WTC11 (cell line): ENCODE results near the gene CHMP1B. TPM values are rescaled to one million over a fixed set of nuclear protein-coding genes. Genes with fewer than 3 reads are reported as not detected.

Experiments
- ATAC-seq: fragments of 200-7000 bp; cut with Tn5 transposase; 2 replicates; pipeline ENCODE4 v1.10.0; 2021; ENCODE audit warnings: mild to moderate bottlenecking, moderate library complexity
- CTCF ChIA-PET: fragments of 300-600 bp; sonication (Branson Sonifier 250); formaldehyde crosslinking; loops from one replicate; lab custom pipeline; 2021; ENCODE audit warnings: antibody characterized with exemption; lab: Charles Lee
- POLR2A ChIA-PET: fragments of 350-600 bp; sonication (Branson Sonifier 250); formaldehyde crosslinking; loops from one replicate; lab custom pipeline; 2021; ENCODE audit warnings: antibody characterized with exemption; lab: Charles Lee
- DNase-seq: peaks from one replicate; pipeline ENCODE4 v3.0.0; 2021; ENCODE audit warnings: low spot score
- H3K27ac Mint-ChIP-seq: 2 replicates; pipeline ENCODE4 v1.8.0; 2021; ENCODE audit warnings: mixed read lengths
- H3K27me3 Mint-ChIP-seq: 2 replicates; pipeline ENCODE4 v1.8.0; 2021; ENCODE audit warnings: low read depth, mild to moderate bottlenecking, moderate library complexity, mixed read lengths
- H3K36me3 Mint-ChIP-seq: 2 replicates; pipeline ENCODE4 v1.8.0; 2021; ENCODE audit warnings: mixed read lengths
- H3K4me1 Mint-ChIP-seq: 2 replicates; pipeline ENCODE4 v1.8.0; 2022; ENCODE audit warnings: mixed read lengths
- H3K4me3 Mint-ChIP-seq: 2 replicates; pipeline ENCODE4 v1.8.0; 2021; ENCODE audit warnings: mild to moderate bottlenecking, moderate library complexity, mixed read lengths
- H3K9me3 Mint-ChIP-seq: 2 replicates; pipeline ENCODE4 v1.8.0; 2021; ENCODE audit warnings: mixed read lengths
- FOXJ3 ChIP-seq: sonication (generic); formaldehyde crosslinking; IDR thresholded peaks from 2 replicates; pipeline ENCODE4 v1.9.0; 2021; ENCODE audit warnings: missing genetic modification reagents, mild to moderate bottlenecking, borderline replicate concordance
- FOXK1 ChIP-seq: sonication (generic); formaldehyde crosslinking; IDR thresholded peaks from 2 replicates; pipeline ENCODE4 v1.8.0; 2022; ENCODE audit warnings: mild to moderate bottlenecking, moderate library complexity, missing genetic modification reagents
- GTF2I ChIP-seq: fragments of 250-450 bp; sonication (Bioruptor Pico); conservative IDR thresholded peaks from 2 replicates; pipeline ENCODE4 v1.4.0; 2021; ENCODE audit warnings: mild to moderate bottlenecking
- MYBL2 ChIP-seq: sonication (generic); formaldehyde crosslinking; IDR thresholded peaks from 2 replicates; pipeline ENCODE4 v1.8.1; 2023; ENCODE audit warnings: mild to moderate bottlenecking, moderate library complexity, missing genetic modification reagents
- NR2C2 ChIP-seq: sonication (generic); formaldehyde crosslinking; IDR thresholded peaks from 2 replicates; pipeline ENCODE4 v1.8.0; 2022; ENCODE audit warnings: mild to moderate bottlenecking, missing genetic modification reagents
- NR3C1 ChIP-seq: sonication (generic); formaldehyde crosslinking; conservative IDR thresholded peaks from 2 replicates; pipeline ENCODE4 v1.8.1; 2023; ENCODE audit warnings: low read depth, mild to moderate bottlenecking, missing genetic modification reagents
- SOX15 ChIP-seq: fragments of 250-450 bp; sonication (Bioruptor Pico); IDR thresholded peaks from 2 replicates; pipeline ENCODE4 v1.9.0; 2021; ENCODE audit warnings: mild to moderate bottlenecking
- SP1 ChIP-seq: sonication (generic); formaldehyde crosslinking; conservative IDR thresholded peaks from 2 replicates; pipeline ENCODE4 v1.8.1; 2022; ENCODE audit warnings: missing genetic modification reagents
- TEAD1 ChIP-seq: sonication (generic); formaldehyde crosslinking; IDR thresholded peaks from 2 replicates; pipeline ENCODE4 v1.8.0; 2022; ENCODE audit warnings: mild to moderate bottlenecking, missing genetic modification reagents
- TEAD4 ChIP-seq: sonication (generic); formaldehyde crosslinking; IDR thresholded peaks from 2 replicates; pipeline ENCODE4 v1.8.0; 2022; ENCODE audit warnings: mild to moderate bottlenecking, missing genetic modification reagents
- ZNF138 ChIP-seq: sonication (generic); formaldehyde crosslinking; conservative IDR thresholded peaks from 2 replicates; pipeline ENCODE4 v1.8.1; 2022; ENCODE audit warnings: mild to moderate bottlenecking, moderate library complexity, missing genetic modification reagents
- ZNF423 ChIP-seq: fragments of 250-450 bp; sonication (Bioruptor Pico); IDR thresholded peaks from 2 replicates; pipeline ENCODE4 v2.1.2; 2022; ENCODE audit warnings: mild to moderate bottlenecking, moderate library complexity
- total RNA-seq: library from RNA; stranded (reverse); gene quantifications from 3 replicates; pipeline ENCODE4 v1.2.3, GENCODE V29; 2021
- TF ChIP-seq, protein P1 (sequence below): fragments of 250-450 bp; sonication (Bioruptor Pico); conservative IDR thresholded peaks from 2 replicates; pipeline ENCODE4 v1.9.0; 2021; ENCODE audit warnings: mild to moderate bottlenecking
- TF ChIP-seq, protein P2 (sequence below): fragments of 200-600 bp; IDR thresholded peaks from 2 replicates; pipeline ENCODE4 v1.8.0; 2022; ENCODE audit warnings: antibody characterized with exemption
- TF ChIP-seq, protein P3 (sequence below): sonication (generic); formaldehyde crosslinking; IDR thresholded peaks from 2 replicates; pipeline ENCODE4 v1.8.1; 2022; ENCODE audit warnings: mild to moderate bottlenecking, moderate library complexity, missing genetic modification reagents
- TF ChIP-seq, protein P4 (sequence below): sonication (generic); formaldehyde crosslinking; IDR thresholded peaks from 2 replicates; pipeline ENCODE4 v1.8.1; 2022; ENCODE audit warnings: low read depth, mild to moderate bottlenecking, moderate library complexity, missing genetic modification reagents, borderline replicate concordance
- TF ChIP-seq, protein P5 (sequence below): sonication (generic); formaldehyde crosslinking; IDR thresholded peaks from 2 replicates; pipeline ENCODE4 v1.8.1; 2023; ENCODE audit warnings: mild to moderate bottlenecking, missing genetic modification reagents, moderate library complexity
- TF ChIP-seq, protein P6 (sequence below): fragments of 250-450 bp; sonication (Bioruptor Pico); IDR thresholded peaks from 2 replicates; pipeline ENCODE4 v1.8.0; 2021; ENCODE audit warnings: mild to moderate bottlenecking
- TF ChIP-seq, protein P7 (sequence below): sonication (generic); formaldehyde crosslinking; IDR thresholded peaks from 2 replicates; pipeline ENCODE4 v1.8.1; 2023; ENCODE audit warnings: mild to moderate bottlenecking, moderate library complexity, missing genetic modification reagents
- TF ChIP-seq, protein P8 (sequence below): sonication (generic); formaldehyde crosslinking; IDR thresholded peaks from 2 replicates; pipeline ENCODE4 v1.8.1; 2023; ENCODE audit warnings: mild to moderate bottlenecking, missing genetic modification reagents, moderate library complexity
- TF ChIP-seq, protein P9 (sequence below): sonication (generic); formaldehyde crosslinking; conservative IDR thresholded peaks from 2 replicates; pipeline ENCODE4 v1.8.1; 2023; ENCODE audit warnings: mild to moderate bottlenecking, low read depth, missing genetic modification reagents, moderate library complexity
- TF ChIP-seq, protein P10 (sequence below): sonication (generic); formaldehyde crosslinking; IDR thresholded peaks from 2 replicates; pipeline ENCODE4 v1.8.0; 2022; ENCODE audit warnings: mild to moderate bottlenecking, missing genetic modification reagents

Gene CHMP1B
- total RNA-seq, 1 experiment from 2014 or later: 37.2 TPM

DNA sequence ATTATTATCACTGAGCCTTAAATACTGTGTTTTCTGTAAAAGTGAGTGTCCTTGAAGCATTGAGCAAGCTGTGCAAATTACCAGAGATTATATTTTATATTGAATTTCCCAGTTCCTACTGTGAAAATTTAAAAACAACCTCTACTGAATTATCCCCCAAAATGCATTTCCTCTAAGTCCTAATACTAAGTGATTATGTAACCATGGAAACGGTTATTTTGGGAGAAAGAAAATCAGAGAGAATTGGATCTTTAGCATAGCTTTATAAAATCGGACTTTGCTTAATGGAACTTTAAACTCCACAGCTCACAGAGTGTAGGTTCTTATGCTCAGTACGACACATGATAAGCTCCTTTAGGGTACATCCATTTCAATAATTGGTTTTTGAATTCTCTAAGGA, 19.3 kb upstream of the CHMP1B start:
- Mint-ChIP-seq H3K27ac (peak overlapping the region; percentile 32; the same call in 1 of the 2 replicates), H3K36me3 (peaks cover 5% of the 10 kb centered on the region), H3K4me3 (no peak overlapping the region)
- TF ChIP-seq NR3C1 (CRISPR knock-in tag) (no peak), MYBL2 (no peak), NR2C2 (CRISPR knock-in tag) (no peak), FOXJ3 (no peak), FOXK1 (no peak), ZNF138 (CRISPR knock-in tag) (no peak), SOX15 (CRISPR knock-in tag) (no peak), GTF2I (no peak), TEAD4 (no peak), TEAD1 (CRISPR knock-in tag) (no peak)
- TF ChIP-seq, protein P1, sequence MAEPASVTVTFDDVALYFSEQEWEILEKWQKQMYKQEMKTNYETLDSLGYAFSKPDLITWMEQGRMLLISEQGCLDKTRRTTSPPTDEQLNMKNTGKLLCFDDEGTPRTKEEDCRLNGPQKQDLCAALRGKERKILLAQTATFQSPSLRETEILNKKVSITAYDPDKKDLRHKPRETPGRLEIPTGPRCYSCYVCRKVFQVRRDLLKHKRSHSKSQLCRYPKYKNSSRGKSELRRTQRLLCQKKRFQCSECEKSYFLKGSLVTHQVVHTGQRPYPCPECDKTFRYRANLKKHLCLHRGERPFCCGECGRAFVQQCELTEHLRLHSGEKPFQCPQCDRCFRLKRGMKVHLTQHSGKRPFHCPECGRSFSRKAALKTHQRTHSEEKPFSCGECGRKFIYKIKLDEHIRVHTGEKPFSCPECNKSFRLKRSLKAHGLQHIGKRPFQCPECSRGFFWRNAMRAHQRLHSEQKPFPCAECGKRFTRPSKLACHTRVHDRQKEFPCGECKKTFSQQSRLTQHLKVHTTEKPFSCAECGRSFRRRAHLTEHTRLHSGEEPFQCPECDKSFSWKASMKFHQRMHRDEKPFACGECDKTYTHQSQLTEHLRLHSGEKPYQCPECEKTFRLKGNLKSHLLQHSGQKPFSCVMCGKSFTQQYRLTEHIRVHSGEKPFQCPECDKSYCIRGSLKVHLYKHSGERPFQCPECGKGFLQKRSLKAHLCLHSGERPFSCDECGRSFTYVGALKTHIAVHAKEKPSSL (CRISPR knock-in tag): no peak
- TF ChIP-seq, protein P2, sequence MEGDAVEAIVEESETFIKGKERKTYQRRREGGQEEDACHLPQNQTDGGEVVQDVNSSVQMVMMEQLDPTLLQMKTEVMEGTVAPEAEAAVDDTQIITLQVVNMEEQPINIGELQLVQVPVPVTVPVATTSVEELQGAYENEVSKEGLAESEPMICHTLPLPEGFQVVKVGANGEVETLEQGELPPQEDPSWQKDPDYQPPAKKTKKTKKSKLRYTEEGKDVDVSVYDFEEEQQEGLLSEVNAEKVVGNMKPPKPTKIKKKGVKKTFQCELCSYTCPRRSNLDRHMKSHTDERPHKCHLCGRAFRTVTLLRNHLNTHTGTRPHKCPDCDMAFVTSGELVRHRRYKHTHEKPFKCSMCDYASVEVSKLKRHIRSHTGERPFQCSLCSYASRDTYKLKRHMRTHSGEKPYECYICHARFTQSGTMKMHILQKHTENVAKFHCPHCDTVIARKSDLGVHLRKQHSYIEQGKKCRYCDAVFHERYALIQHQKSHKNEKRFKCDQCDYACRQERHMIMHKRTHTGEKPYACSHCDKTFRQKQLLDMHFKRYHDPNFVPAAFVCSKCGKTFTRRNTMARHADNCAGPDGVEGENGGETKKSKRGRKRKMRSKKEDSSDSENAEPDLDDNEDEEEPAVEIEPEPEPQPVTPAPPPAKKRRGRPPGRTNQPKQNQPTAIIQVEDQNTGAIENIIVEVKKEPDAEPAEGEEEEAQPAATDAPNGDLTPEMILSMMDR: no peak
- TF ChIP-seq, protein P3, sequence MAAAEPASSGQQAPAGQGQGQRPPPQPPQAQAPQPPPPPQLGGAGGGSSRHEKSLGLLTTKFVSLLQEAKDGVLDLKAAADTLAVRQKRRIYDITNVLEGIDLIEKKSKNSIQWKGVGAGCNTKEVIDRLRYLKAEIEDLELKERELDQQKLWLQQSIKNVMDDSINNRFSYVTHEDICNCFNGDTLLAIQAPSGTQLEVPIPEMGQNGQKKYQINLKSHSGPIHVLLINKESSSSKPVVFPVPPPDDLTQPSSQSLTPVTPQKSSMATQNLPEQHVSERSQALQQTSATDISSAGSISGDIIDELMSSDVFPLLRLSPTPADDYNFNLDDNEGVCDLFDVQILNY (CRISPR knock-in tag): no peak
- TF ChIP-seq, protein P4, sequence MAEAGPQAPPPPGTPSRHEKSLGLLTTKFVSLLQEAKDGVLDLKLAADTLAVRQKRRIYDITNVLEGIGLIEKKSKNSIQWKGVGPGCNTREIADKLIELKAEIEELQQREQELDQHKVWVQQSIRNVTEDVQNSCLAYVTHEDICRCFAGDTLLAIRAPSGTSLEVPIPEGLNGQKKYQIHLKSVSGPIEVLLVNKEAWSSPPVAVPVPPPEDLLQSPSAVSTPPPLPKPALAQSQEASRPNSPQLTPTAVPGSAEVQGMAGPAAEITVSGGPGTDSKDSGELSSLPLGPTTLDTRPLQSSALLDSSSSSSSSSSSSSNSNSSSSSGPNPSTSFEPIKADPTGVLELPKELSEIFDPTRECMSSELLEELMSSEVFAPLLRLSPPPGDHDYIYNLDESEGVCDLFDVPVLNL (CRISPR knock-in tag): no peak
- TF ChIP-seq, protein P5, sequence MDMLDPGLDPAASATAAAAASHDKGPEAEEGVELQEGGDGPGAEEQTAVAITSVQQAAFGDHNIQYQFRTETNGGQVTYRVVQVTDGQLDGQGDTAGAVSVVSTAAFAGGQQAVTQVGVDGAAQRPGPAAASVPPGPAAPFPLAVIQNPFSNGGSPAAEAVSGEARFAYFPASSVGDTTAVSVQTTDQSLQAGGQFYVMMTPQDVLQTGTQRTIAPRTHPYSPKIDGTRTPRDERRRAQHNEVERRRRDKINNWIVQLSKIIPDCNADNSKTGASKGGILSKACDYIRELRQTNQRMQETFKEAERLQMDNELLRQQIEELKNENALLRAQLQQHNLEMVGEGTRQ: no peak
- TF ChIP-seq, protein P6, sequence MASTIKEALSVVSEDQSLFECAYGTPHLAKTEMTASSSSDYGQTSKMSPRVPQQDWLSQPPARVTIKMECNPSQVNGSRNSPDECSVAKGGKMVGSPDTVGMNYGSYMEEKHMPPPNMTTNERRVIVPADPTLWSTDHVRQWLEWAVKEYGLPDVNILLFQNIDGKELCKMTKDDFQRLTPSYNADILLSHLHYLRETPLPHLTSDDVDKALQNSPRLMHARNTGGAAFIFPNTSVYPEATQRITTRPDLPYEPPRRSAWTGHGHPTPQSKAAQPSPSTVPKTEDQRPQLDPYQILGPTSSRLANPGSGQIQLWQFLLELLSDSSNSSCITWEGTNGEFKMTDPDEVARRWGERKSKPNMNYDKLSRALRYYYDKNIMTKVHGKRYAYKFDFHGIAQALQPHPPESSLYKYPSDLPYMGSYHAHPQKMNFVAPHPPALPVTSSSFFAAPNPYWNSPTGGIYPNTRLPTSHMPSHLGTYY (CRISPR knock-in tag): no peak
- TF ChIP-seq, all 79 proteins: peak for 0
- POLR2A ChIA-PET: no interaction called here
- ATAC-seq (no peak), DNase-seq (no peak)
- Mint-ChIP-seq H3K4me1 (peaks cover 23% of the 10 kb centered on the region), H3K9me3 (peaks cover 6% of the 10 kb centered on the region), H3K27me3 (no peaks in the 10 kb centered on the region)
- CTCF ChIA-PET: interaction anchor here (1.0 kb wide), 1 partner anchor 207 kb away, joined by 3 read pairs; no protein-coding TSS in a partner anchor

DNA sequence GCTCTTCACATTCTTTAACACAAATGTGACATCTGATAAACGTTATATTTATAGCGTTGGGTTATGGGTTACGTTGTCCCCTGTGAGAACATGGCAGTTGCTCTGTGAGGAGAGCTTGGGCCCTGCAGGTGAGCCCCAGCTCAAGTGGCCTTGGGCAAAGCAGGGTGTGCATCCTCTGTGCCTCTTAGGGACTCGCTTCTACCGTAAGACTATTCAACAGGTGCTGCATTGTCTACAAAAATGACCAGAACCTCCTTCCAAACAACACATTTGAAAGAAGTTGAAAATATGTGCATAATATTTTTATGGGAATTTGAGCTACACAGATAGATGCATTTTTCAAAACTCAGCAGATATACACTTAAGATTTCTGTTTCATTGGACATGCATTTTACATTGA, 16.4 kb upstream of the CHMP1B start:
- H3K36me3 Mint-ChIP-seq: peaks cover 5% of the 10 kb centered on the region
- peaks cover 6% of the 10 kb centered on the region for H3K9me3 Mint-ChIP-seq
- H3K4me1 Mint-ChIP-seq: peaks cover 9% of the 10 kb centered on the region
- POLR2A ChIA-PET: no interaction called here
- no peaks in the 10 kb centered on the region for H3K27me3 Mint-ChIP-seq
- H3K27ac Mint-ChIP-seq: no peak overlapping the region; the same call in 1 of the 2 replicates
- ATAC-seq: no peak
- H3K4me3 Mint-ChIP-seq: no peak overlapping the region
- DNase-seq: no peak
- CTCF ChIA-PET: interaction anchor here (0.8 to 1.5 kb wide), 5 partner anchors 74 to 204 kb away, joined by 3 to 5 read pairs (median 4); no protein-coding TSS in a partner anchor
- TF ChIP-seq ZNF423 (no peak), SP1 (CRISPR knock-in tag) (no peak), ZNF138 (CRISPR knock-in tag) (no peak)
- TF ChIP-seq, protein P7, sequence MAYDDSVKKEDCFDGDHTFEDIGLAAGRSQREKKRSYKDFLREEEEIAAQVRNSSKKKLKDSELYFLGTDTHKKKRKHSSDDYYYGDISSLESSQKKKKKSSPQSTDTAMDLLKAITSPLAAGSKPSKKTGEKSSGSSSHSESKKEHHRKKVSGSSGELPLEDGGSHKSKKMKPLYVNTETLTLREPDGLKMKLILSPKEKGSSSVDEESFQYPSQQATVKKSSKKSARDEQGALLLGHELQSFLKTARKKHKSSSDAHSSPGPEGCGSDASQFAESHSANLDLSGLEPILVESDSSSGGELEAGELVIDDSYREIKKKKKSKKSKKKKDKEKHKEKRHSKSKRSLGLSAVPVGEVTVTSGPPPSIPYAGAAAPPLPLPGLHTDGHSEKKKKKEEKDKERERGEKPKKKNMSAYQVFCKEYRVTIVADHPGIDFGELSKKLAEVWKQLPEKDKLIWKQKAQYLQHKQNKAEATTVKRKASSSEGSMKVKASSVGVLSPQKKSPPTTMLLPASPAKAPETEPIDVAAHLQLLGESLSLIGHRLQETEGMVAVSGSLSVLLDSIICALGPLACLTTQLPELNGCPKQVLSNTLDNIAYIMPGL (CRISPR knock-in tag): no peak
- TF ChIP-seq, protein P8, sequence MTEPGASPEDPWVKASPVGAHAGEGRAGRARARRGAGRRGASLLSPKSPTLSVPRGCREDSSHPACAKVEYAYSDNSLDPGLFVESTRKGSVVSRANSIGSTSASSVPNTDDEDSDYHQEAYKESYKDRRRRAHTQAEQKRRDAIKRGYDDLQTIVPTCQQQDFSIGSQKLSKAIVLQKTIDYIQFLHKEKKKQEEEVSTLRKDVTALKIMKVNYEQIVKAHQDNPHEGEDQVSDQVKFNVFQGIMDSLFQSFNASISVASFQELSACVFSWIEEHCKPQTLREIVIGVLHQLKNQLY: no peak
- TF ChIP-seq, protein P9, sequence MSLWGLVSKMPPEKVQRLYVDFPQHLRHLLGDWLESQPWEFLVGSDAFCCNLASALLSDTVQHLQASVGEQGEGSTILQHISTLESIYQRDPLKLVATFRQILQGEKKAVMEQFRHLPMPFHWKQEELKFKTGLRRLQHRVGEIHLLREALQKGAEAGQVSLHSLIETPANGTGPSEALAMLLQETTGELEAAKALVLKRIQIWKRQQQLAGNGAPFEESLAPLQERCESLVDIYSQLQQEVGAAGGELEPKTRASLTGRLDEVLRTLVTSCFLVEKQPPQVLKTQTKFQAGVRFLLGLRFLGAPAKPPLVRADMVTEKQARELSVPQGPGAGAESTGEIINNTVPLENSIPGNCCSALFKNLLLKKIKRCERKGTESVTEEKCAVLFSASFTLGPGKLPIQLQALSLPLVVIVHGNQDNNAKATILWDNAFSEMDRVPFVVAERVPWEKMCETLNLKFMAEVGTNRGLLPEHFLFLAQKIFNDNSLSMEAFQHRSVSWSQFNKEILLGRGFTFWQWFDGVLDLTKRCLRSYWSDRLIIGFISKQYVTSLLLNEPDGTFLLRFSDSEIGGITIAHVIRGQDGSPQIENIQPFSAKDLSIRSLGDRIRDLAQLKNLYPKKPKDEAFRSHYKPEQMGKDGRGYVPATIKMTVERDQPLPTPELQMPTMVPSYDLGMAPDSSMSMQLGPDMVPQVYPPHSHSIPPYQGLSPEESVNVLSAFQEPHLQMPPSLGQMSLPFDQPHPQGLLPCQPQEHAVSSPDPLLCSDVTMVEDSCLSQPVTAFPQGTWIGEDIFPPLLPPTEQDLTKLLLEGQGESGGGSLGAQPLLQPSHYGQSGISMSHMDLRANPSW: no peak
- TF ChIP-seq, protein P10, sequence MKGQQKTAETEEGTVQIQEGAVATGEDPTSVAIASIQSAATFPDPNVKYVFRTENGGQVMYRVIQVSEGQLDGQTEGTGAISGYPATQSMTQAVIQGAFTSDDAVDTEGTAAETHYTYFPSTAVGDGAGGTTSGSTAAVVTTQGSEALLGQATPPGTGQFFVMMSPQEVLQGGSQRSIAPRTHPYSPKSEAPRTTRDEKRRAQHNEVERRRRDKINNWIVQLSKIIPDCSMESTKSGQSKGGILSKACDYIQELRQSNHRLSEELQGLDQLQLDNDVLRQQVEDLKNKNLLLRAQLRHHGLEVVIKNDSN: no peak
